ENCODE measurements around the gene PPT2. TPM values are rescaled to one million over a fixed set of nuclear protein-coding genes. Genes with fewer than 3 reads are reported as not detected.
A peak's percentile ranks its signal among the peaks of the same experiment; 100 is the strongest.

The PPT2 gene
- total and polyA plus RNA-seq, 2 of the 8 experiments (the other 6 are each of a cell fraction or from before 2014, with no cell fraction given): 24.1 to 39.5 TPM

DNA sequence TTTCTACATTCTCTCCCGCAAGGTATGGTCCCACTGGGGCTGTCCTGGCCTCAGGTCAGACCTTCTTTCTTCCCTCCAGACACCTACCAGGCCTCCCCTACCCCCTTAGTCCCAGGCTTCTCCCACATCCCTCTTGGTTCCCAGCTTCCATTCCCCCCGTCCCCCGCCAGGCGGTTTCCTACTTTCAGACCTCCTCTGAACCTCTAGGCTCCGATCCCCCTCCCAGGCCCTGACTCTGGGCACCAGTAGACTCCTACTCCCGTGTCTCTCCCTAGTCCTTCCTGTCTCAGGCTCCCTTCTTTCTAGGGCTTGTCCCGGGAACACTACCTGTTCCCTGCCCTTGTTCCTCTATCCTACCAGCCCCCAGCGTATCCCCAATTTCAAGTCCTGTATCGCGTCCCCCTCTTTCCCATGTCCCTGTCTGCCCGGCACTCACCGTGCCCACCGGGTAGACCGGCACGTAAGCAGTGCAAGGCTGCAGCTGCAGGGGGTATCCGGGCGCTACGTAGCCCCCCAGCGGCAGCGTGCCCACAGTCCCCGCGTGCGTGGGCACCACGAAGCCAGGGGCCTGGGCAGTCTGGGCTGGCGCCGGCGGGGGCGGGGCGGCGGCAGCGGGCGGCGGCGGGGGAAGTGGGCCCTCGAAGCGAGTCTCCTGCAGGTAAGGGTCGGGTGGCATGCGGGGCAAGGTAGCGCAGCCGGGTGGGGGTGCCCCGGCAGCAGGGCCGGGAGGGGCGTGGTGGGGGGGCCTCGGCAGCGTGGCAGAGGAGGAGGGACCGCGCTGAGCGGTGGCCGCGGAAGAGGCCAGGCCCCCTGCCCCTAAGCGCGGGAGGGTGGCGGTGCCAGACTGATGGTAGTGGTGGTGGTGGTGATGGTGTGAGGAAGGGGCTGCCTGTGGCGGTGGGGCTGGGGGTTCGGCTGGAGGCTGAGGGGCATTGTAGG is 3.7 kb upstream of the PPT2 start (continued):
- TF ChIP-seq HDAC6 (IDR thresholded peaks at IDR 0.05; ENCODE audit: low read depth, low read length) (no peak), CBX5 (IDR thresholded peaks at IDR 0.05; ENCODE audit: low read depth, low read length) (no peak), KDM1A (IDR thresholded peaks at IDR 0.05; ENCODE audit: borderline replicate concordance, low read length) (no peak), ATF2 (IDR thresholded peaks at IDR 0.05; ENCODE audit: low read length) (no peak), SP1 (IDR thresholded peaks at IDR 0.05; ENCODE audit: low read depth, low read length) (no peak), SUZ12 (IDR thresholded peaks at IDR 0.05; ENCODE audit: low read length) (no peak), POLR2A (IDR thresholded peaks at IDR 0.05; ENCODE audit: control extremely low read depth in 1 of 2, low read depth in 2 of 2, low read length in 2 of 2) (no peak), TEAD4 (IDR thresholded peaks at IDR 0.05; ENCODE audit: low read depth, low read length) (no peak), CREB1 (IDR thresholded peaks at IDR 0.05) (no peak), SP2 (IDR thresholded peaks at IDR 0.05; ENCODE audit: low read length) (no peak), ASH2L (IDR thresholded peaks at IDR 0.05; ENCODE audit: low read length) (peak; percentile 29), CTBP2 (IDR thresholded peaks at IDR 0.05; ENCODE audit: borderline replicate concordance, insufficient read depth, insufficient read length, low read length) (no peak), FOSL1 (IDR thresholded peaks at IDR 0.05; ENCODE audit: insufficient read depth, low read depth, low read length) (no peak), MAX (IDR thresholded peaks at IDR 0.05) (peak; percentile 76), RFX5 (IDR thresholded peaks at IDR 0.05; ENCODE audit: borderline replicate concordance, low read depth, low read length) (no peak)

Data from H1 (cell line).